Fibroblast of lung (primary cell): ENCODE results near the gene CLIC5.

Experiments
- EZH2 ChIP-seq: IDR thresholded peaks from 2 replicates; pipeline ENCODE4 v1.5.1; 2012; ENCODE audit warnings: low read length, control low read depth, mild to moderate bottlenecking; ENCODE audit errors: missing control alignments
- TF ChIP-seq, protein P1 (sequence below), 2 donors: IDR thresholded peaks in 1 of 2; conservative IDR thresholded peaks in 1 of 2; 1 replicate in 1 of 2; 2 replicates in 1 of 2; pipeline ENCODE4 v1.5.1; 2011 to 2012; ENCODE audit warnings: low read length in 2 of 2, control low read depth in 1 of 2, inconsistent platforms in 1 of 2, low read depth in 1 of 2, mild to moderate bottlenecking in 1 of 2

DNA sequence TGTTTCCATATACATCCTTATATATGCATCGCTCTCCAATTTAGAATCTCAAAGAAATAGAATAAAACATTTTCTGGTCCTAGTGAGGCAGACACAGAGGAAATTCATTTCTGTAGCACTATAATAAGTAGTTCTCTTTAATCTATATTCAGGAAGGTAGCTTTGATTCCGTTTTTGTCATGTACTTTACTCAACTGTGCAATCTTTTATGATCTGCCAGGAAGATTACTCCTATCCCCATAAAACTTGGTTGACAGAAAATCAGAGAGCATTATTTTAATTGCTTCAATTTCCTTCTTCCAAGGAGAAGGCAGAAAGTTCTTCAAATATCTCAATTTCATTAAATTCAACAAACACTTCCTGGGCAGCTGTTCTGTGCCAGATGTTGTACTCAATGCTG, 10.6 kb upstream of the CLIC5 start:
- TF ChIP-seq, protein P1, sequence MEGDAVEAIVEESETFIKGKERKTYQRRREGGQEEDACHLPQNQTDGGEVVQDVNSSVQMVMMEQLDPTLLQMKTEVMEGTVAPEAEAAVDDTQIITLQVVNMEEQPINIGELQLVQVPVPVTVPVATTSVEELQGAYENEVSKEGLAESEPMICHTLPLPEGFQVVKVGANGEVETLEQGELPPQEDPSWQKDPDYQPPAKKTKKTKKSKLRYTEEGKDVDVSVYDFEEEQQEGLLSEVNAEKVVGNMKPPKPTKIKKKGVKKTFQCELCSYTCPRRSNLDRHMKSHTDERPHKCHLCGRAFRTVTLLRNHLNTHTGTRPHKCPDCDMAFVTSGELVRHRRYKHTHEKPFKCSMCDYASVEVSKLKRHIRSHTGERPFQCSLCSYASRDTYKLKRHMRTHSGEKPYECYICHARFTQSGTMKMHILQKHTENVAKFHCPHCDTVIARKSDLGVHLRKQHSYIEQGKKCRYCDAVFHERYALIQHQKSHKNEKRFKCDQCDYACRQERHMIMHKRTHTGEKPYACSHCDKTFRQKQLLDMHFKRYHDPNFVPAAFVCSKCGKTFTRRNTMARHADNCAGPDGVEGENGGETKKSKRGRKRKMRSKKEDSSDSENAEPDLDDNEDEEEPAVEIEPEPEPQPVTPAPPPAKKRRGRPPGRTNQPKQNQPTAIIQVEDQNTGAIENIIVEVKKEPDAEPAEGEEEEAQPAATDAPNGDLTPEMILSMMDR (conservative IDR thresholded peaks at IDR 0.05 in 1 of 2, IDR thresholded peaks at IDR 0.05 in 1 of 2; ENCODE audit: low read depth in 1 of 2, low read length in 2 of 2) = no peak
- TF ChIP-seq EZH2 = no peak
